ENCODE results near the gene NR5A1.

GRCh38 chr9:124470726-124471125, 36.5 kb downstream of the NR5A1 start:
- TF ChIP-seq ZNF558 (tag by site-specific recombination; IDR thresholded peaks at IDR 0.05) = no peak
- no peak for TF ChIP-seq KLF9 (tag by site-specific recombination; IDR thresholded peaks at IDR 0.05; ENCODE audit: low read depth)
- no peak for TF ChIP-seq ZBTB1 (tag by site-specific recombination; IDR thresholded peaks at IDR 0.05)
- TF ChIP-seq CTCF (tag by site-specific recombination; IDR thresholded peaks at IDR 0.05) = no peak
- TF ChIP-seq MZF1 (tag by site-specific recombination; IDR thresholded peaks at IDR 0.05; ENCODE audit: borderline replicate concordance) = no peak
- TF ChIP-seq PRDM10 (tag by site-specific recombination; IDR thresholded peaks at IDR 0.05) = no peak
- no peak for TF ChIP-seq ZNF19 (tag by site-specific recombination; IDR thresholded peaks at IDR 0.05; ENCODE audit: low read depth)
